ENCODE results near the gene C11orf91.

- no peak for TF ChIP-seq ZNF274 (IDR thresholded peaks at IDR 0.05; ENCODE audit: low read depth, low read length)
- no peak for TF ChIP-seq SUZ12 (IDR thresholded peaks at IDR 0.05; ENCODE audit: extremely low read depth, insufficient read depth, insufficient read length)
- no peak for TF ChIP-seq YY1 (IDR thresholded peaks at IDR 0.05; ENCODE audit: insufficient read depth, insufficient read length)
Observed at GRCh38 chr11:33690290-33691065, 10.1 kb downstream of the C11orf91 start.
